ENCODE measurements around the gene PTMS.

The PTMS gene

GRCh38 chr12:6745741-6746525, 20.2 kb upstream of the PTMS start:
- peaks cover 31 to 54% of the 10 kb centered on the region in 2 experiments for H3K36me3 ChIP-seq (ENCODE audit: control insufficient read depth in 2 of 2, insufficient read depth in 1 of 2, low read length in 2 of 2)
- ChIA-PET CTCF (interaction anchor here (1.1 to 1.2 kb wide), 3 partner anchors 9 to 32 kb away, joined by 3 to 4 read pairs (median 4); no protein-coding TSS in a partner anchor), POLR2A (interaction anchor here (0.6 to 1.2 kb wide), 3 partner anchors 22 to 105 kb away, joined by 3 to 4 read pairs (median 3); partner anchors contain the start of genes CDCA3 and COPS7A)
- TF ChIP-seq ZNF211 (tag by site-specific recombination; IDR thresholded peaks at IDR 0.05; ENCODE audit: low read depth) (no peak), ZNF610 (tag by site-specific recombination; IDR thresholded peaks at IDR 0.05; ENCODE audit: borderline replicate concordance) (no peak), ZNF677 (tag by site-specific recombination; IDR thresholded peaks at IDR 0.05) (no peak), ZNF645 (tag by site-specific recombination; IDR thresholded peaks at IDR 0.05) (no peak), ZNF112 (tag by site-specific recombination; IDR thresholded peaks at IDR 0.05) (no peak), ZEB2 (tag by site-specific recombination; IDR thresholded peaks at IDR 0.05) (no peak), ZNF354C (tag by site-specific recombination; IDR thresholded peaks at IDR 0.05; ENCODE audit: borderline replicate concordance, low read depth) (no peak), ZNF658 (tag by site-specific recombination; IDR thresholded peaks at IDR 0.05) (no peak), ZNF350 (tag by site-specific recombination; IDR thresholded peaks at IDR 0.05) (no peak), ZNF433 (tag by site-specific recombination; IDR thresholded peaks at IDR 0.05; ENCODE audit: low read depth) (no peak), KLF16 (tag by site-specific recombination; IDR thresholded peaks at IDR 0.05) (no peak), ZNF792 (tag by site-specific recombination; IDR thresholded peaks at IDR 0.05) (no peak), ZNF24 (tag by site-specific recombination; IDR thresholded peaks at IDR 0.05) (no peak), ZNF311 (tag by site-specific recombination; IDR thresholded peaks at IDR 0.05; ENCODE audit: borderline replicate concordance) (no peak), MYNN (tag by site-specific recombination; IDR thresholded peaks at IDR 0.05; ENCODE audit: borderline replicate concordance) (no peak), MZF1 (tag by site-specific recombination; IDR thresholded peaks at IDR 0.05; ENCODE audit: borderline replicate concordance) (no peak)
- TF ChIP-seq, protein P1, sequence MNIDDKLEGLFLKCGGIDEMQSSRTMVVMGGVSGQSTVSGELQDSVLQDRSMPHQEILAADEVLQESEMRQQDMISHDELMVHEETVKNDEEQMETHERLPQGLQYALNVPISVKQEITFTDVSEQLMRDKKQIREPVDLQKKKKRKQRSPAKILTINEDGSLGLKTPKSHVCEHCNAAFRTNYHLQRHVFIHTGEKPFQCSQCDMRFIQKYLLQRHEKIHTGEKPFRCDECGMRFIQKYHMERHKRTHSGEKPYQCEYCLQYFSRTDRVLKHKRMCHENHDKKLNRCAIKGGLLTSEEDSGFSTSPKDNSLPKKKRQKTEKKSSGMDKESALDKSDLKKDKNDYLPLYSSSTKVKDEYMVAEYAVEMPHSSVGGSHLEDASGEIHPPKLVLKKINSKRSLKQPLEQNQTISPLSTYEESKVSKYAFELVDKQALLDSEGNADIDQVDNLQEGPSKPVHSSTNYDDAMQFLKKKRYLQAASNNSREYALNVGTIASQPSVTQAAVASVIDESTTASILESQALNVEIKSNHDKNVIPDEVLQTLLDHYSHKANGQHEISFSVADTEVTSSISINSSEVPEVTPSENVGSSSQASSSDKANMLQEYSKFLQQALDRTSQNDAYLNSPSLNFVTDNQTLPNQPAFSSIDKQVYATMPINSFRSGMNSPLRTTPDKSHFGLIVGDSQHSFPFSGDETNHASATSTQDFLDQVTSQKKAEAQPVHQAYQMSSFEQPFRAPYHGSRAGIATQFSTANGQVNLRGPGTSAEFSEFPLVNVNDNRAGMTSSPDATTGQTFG (tag by site-specific recombination; IDR thresholded peaks at IDR 0.05; ENCODE audit: borderline replicate concordance), result no peak
- no peaks in the 10 kb centered on the region for H3K9me3 ChIP-seq (ENCODE audit: control insufficient read depth, insufficient read depth, low read depth, low read length)
- no peak overlapping the region for H3K4me3 ChIP-seq (ENCODE audit: low read depth, low read length)
- no peak overlapping the region for H3K27ac ChIP-seq (ENCODE audit: extremely low read depth, low read depth, low read length)
- no peaks in the 10 kb centered on the region for H3K4me1 ChIP-seq (ENCODE audit: control insufficient read depth, insufficient read depth, low read length)

DNA sequence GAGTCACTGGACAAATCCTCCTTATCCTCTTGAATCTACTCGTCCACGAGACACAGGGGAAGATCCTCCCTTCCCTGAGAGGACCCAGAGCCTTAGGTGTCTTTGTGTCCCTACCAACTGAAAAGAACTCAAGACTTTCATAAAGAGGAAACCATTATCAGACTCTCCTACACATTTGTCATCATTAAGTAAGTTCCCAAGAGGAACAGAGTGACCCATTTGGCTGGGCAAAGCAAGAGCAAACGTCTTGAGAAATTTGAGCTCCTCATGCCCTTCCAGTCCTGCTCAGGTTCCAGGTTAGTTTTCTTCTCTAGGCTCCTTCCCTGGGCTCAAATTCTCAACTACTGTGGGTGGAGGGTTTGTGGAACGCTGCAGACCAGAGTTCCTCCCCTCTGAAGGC, 18.9 kb upstream of the PTMS start:
- no peaks in the 10 kb centered on the region for H3K9me3 ChIP-seq (ENCODE audit: control insufficient read depth, insufficient read depth, low read depth, low read length)
- POLR2A ChIA-PET, result interaction anchor here (0.7 to 1.0 kb wide), 3 partner anchors 18 to 48 kb away, joined by 3 to 4 read pairs (median 4); partner anchors contain the start of gene COPS7A
- H3K4me1 ChIP-seq (ENCODE audit: control insufficient read depth, insufficient read depth, low read length), result no peaks in the 10 kb centered on the region
- CTCF ChIA-PET, result interaction anchor here (1.0 kb wide), 1 partner anchor 184 kb away, joined by 5 read pairs; no protein-coding TSS in a partner anchor
- H3K4me3 ChIP-seq (ENCODE audit: low read depth, low read length), result no peak overlapping the region
- no peak overlapping the region for H3K27ac ChIP-seq (ENCODE audit: extremely low read depth, low read depth, low read length)
- H3K36me3 ChIP-seq (ENCODE audit: control insufficient read depth in 2 of 2, insufficient read depth in 1 of 2, low read length in 2 of 2), result peaks cover 39 to 66% of the 10 kb centered on the region in 2 experiments
- TF ChIP-seq ZNF658 (tag by site-specific recombination; IDR thresholded peaks at IDR 0.05) (no peak), ZNF514 (tag by site-specific recombination; IDR thresholded peaks at IDR 0.05) (no peak), ZNF19 (tag by site-specific recombination; IDR thresholded peaks at IDR 0.05; ENCODE audit: low read depth) (no peak), SCRT1 (tag by site-specific recombination; IDR thresholded peaks at IDR 0.05; ENCODE audit: borderline replicate concordance) (no peak), ZNF701 (tag by site-specific recombination; IDR thresholded peaks at IDR 0.05) (no peak), ZNF645 (tag by site-specific recombination; IDR thresholded peaks at IDR 0.05) (no peak), HOXD13 (CRISPR knock-in tag; IDR thresholded peaks at IDR 0.05; ENCODE audit: borderline replicate concordance) (no peak)
- TF ChIP-seq, protein P2, sequence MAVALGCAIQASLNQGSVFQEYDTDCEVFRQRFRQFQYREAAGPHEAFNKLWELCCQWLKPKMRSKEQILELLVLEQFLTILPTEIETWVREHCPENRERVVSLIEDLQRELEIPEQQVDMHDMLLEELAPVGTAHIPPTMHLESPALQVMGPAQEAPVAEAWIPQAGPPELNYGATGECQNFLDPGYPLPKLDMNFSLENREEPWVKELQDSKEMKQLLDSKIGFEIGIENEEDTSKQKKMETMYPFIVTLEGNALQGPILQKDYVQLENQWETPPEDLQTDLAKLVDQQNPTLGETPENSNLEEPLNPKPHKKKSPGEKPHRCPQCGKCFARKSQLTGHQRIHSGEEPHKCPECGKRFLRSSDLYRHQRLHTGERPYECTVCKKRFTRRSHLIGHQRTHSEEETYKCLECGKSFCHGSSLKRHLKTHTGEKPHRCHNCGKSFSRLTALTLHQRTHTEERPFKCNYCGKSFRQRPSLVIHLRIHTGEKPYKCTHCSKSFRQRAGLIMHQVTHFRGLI (tag by site-specific recombination; IDR thresholded peaks at IDR 0.05), result no peak
- TF ChIP-seq, protein P3, sequence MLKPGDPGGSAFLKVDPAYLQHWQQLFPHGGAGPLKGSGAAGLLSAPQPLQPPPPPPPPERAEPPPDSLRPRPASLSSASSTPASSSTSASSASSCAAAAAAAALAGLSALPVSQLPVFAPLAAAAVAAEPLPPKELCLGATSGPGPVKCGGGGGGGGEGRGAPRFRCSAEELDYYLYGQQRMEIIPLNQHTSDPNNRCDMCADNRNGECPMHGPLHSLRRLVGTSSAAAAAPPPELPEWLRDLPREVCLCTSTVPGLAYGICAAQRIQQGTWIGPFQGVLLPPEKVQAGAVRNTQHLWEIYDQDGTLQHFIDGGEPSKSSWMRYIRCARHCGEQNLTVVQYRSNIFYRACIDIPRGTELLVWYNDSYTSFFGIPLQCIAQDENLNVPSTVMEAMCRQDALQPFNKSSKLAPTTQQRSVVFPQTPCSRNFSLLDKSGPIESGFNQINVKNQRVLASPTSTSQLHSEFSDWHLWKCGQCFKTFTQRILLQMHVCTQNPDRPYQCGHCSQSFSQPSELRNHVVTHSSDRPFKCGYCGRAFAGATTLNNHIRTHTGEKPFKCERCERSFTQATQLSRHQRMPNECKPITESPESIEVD (tag by site-specific recombination; IDR thresholded peaks at IDR 0.05), result no peak
